ENCODE data around the gene BCR. TPM values are rescaled to one million over a fixed set of nuclear protein-coding genes. Genes with fewer than 3 reads are reported as not detected.

BCR gene
- total RNA-seq, 1 donor from 2014 or later: 118 TPM

- TF ChIP-seq CTCF (IDR thresholded peaks at IDR 0.05; ENCODE audit: insufficient read depth, low read length, severe bottlenecking): no peak
- FAIRE-seq (no peak), DNase-seq (ENCODE audit: low read depth) (no peak)
- Histone ChIP-seq H3K4me3 (ENCODE audit: low read depth, low read length) (no peak overlapping the region), H3K36me3 (ENCODE audit: control insufficient read depth, insufficient read depth, low read length) (peaks cover 2% of the 10 kb centered on the region), H3K27me3 (ENCODE audit: control insufficient read depth, insufficient read depth, low read length) (no peaks in the 10 kb centered on the region)
Observed at GRCh38 chr22:23204541-23205157, 24.3 kb downstream of the BCR start.

- no peak for TF ChIP-seq CTCF (IDR thresholded peaks at IDR 0.05; ENCODE audit: insufficient read depth, low read length, severe bottlenecking)
- Histone ChIP-seq H3K27me3 (ENCODE audit: control insufficient read depth, insufficient read depth, low read length) (no peaks in the 10 kb centered on the region), H3K36me3 (ENCODE audit: control insufficient read depth, insufficient read depth, low read length) (no peaks in the 10 kb centered on the region), H3K4me3 (ENCODE audit: low read depth, low read length) (no peak overlapping the region)
- DNase-seq (ENCODE audit: low read depth) (peak; percentile 87), FAIRE-seq (no peak)
Observed at GRCh38 chr22:23205339-23206049, 25.2 kb downstream of the BCR start.

- TF ChIP-seq CTCF (IDR thresholded peaks at IDR 0.05; ENCODE audit: insufficient read depth, low read length, severe bottlenecking): no peak
- FAIRE-seq (no peak), DNase-seq (ENCODE audit: low read depth) (no peak)
- no peak overlapping the region for H3K4me3 ChIP-seq (ENCODE audit: low read depth, low read length)
- no peaks in the 10 kb centered on the region for H3K27me3 ChIP-seq (ENCODE audit: control insufficient read depth, insufficient read depth, low read length)
- H3K36me3 ChIP-seq (ENCODE audit: control insufficient read depth, insufficient read depth, low read length): no peaks in the 10 kb centered on the region
Observed at GRCh38 chr22:23206915-23207314, 26.6 kb downstream of the BCR start.

- no peaks in the 10 kb centered on the region for H3K27me3 ChIP-seq (ENCODE audit: control insufficient read depth, insufficient read depth, low read length)
- no peak overlapping the region for H3K4me3 ChIP-seq (ENCODE audit: low read depth, low read length)
- TF ChIP-seq CTCF (IDR thresholded peaks at IDR 0.05; ENCODE audit: insufficient read depth, low read length, severe bottlenecking): no peak
- DNase-seq (ENCODE audit: low read depth) (no peak), FAIRE-seq (peak; percentile 43)
- peaks cover 2% of the 10 kb centered on the region for H3K36me3 ChIP-seq (ENCODE audit: control insufficient read depth, insufficient read depth, low read length)
Observed at GRCh38 chr22:23207729-23208393, 27.6 kb downstream of the BCR start.

- Histone ChIP-seq H3K4me3 (ENCODE audit: low read depth, low read length) (no peak overlapping the region), H3K27me3 (ENCODE audit: control insufficient read depth, insufficient read depth, low read length) (no peaks in the 10 kb centered on the region), H3K36me3 (ENCODE audit: control insufficient read depth, insufficient read depth, low read length) (peaks cover 2% of the 10 kb centered on the region)
- FAIRE-seq (no peak), DNase-seq (ENCODE audit: low read depth) (no peak)
- TF ChIP-seq CTCF (IDR thresholded peaks at IDR 0.05; ENCODE audit: insufficient read depth, low read length, severe bottlenecking): no peak
Observed at GRCh38 chr22:23210428-23211170, 30.3 kb downstream of the BCR start.
